HG02840 (cell line): ENCODE data around the gene EXOSC7.

ENCODE experiments used
- ATAC-seq: cut with Tn5 transposase; IDR thresholded peaks from one replicate; pipeline ENCODE4 v1.9.1; 2021; ENCODE audit warnings: mild to moderate bottlenecking, moderate library complexity, moderate number of reproducible peaks; ENCODE audit not compliant: unreplicated experiment, low FRiP score

EXOSC7 gene

DNA sequence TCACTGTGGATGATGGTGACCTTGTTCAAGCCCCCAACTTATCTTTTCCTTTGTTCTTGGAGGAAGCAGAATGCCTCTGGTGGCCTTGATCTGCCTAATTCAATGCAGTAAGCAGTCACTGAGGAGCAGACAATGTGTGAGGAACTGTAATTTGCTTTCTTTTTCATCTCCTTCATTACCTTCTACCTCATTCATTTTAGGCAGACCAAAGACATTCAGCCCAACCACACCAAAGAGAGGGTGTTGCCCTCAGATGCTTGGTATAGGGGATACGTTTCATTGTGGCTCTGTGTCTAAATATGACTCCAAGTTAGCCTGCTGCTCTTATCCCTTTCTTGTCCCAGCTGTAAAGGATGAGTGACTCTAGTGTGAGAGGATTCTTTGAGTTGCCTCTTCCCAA lies 15.3 kb downstream of the EXOSC7 start:
- no peak for ATAC-seq

DNA sequence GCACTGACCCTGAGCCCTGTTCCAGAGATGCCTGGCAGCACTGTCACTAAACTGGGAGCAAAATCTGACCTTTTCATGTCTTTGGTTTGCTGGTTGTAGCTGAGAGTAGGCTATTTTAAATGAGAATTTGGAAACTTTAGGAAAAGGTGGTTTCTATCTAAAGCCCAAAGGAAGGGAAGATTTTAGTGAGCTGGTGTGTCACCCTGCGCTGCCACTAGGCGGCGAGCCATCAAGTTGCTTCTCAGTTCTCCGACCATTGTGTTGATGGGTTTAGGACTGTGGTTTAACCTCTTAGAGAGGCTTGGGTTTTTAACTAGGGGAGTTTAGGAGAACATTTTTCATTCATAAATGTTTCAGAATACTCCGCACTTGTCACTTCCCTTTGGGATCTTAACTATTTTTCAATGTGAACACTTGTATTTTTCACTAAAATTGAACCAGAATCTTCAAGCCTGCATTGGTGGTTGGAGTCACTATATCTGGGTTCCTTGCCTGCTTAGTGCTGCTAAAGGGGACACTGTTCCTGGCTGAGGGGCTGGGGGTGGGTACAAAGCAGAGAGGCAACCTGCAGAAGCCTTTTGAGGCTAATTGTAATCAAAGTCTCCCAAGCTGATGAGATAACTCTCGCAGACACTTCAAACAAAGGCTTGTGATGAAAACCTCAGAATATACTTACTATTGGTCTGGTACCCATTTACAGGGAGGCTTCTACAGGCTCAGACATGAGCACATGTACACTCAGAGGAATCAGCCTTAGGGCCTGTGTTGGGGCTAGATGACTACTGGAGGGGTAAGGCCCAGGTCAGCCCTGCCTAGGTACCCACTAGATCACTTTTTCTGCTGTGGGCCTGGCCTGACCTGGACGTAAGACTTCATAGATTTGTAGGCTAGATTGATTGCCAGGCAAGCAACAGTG lies 16.8 kb downstream of the EXOSC7 start:
- no peak for ATAC-seq

DNA sequence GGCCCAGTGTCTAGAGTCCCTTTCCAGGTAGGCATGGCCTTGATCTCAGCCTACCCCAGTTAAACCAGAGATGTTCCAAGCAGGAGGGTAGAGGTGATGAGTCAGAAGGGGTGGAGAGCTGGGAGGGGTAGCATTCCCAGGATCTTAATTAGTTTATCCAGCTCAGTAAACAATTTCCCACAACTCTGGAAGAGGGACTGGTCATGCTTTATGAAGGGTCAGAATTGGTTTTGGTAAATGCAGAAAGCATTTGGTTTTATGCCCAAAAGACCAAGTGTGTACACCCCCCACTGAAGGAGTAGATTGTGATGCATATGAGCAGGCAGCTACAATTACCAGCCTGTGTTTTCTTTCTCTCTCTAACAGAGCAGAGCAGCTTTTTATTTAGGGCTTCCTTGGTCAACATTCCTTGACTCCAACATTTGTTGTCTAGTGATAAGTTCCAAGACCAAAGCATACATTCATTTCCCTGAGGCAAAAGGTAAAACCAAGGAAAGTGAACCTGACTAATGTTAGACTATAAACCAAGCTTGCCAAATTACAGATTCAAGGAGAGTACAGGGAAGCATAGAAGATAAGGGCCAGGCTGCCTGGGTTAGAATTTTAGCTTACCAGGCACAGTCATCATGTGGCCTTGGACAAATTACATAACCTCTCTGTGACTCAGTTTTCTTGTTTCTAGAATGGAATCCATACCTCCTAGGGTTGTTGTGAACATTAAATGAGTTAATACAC lies 17.6 kb downstream of the EXOSC7 start:
- no peak for ATAC-seq

DNA sequence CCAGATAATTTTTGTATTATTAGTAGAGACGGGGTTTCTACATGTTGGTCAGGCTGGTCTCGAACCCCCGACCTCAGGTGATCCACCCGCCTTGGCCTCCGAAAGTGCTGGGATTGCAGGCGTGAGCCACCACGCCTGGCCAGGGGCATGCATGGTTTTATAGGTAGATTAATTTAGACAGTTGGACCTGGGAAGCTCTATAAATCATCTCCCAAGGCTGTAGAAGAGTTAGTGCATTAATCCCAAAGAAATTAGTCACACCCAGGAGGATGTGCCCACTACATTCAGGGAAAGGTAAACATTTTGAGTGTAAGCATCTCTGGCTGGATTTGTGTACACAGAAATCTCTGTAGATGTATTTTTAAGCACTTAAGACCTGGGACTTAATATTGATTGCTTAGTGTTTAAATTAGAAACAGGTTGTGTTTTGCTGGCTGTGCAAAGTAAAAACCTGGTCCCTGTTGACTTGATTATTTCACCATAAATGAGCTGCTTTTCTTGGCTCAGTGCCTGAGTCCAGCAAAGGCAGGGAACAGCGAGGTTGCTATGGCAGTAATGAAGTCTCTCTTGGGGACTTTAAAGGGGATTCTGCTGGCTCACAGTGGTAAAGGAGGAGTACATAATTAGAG lies 19.2 kb downstream of the EXOSC7 start:
- no peak for ATAC-seq

DNA sequence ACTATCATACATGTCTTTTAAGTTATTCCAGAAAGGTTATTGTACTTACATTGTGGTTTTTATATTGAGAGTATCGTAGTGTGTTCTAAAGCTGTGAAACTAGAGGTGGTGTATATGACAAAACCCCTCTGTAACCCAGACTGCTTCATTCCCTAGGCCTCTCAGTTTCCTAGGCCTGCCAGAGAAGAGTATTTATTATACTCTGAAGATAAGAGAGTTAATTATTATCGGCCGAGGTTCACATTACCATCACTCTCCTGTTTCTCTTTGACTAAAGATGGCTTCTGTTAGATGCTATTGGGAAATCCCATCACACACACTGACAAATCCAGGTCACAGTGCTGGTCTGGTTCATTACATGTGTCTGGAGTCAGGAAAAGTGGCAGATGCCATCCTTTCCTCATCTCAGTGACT lies 20.5 kb downstream of the EXOSC7 start:
- peak; percentile 64 for ATAC-seq

DNA sequence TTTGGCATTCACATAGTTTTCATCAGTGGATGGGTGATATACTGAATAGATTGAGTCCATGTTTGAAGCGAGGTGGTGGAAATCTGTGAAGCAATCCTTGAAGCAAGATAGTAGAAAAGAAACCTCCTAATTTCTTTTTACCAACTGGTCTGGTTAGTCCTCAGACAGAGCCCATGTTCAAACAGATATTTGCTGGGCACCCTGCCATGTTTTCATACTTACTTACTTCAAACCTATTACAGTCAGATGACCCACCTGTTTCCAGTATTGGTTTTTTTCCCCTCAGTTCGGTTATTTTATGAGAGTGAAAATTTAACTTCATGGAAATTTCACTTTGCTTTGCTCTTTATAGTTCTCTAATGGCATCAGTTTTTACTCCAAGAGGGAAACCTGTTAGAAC lies 23.7 kb downstream of the EXOSC7 start:
- no peak for ATAC-seq

DNA sequence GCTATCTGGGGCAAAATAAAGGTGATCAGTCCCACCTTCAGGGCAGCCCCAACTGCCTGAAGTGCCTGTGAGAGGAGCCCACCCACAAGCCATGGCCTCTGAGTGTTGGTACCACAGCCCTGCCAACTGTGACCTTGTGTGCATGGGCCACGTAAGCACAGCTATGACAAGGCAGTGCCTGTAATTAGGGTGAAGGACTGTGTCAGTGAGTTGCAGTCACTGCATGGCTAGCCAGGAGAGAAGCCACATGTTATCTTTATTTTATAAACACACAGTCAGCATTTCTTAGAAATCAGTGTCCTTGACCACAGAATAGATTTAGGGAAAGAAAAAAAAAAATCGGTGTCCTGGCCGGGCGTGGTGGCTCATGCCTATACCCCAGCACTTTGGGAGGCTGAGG lies 24.8 kb downstream of the EXOSC7 start:
- ATAC-seq: no peak

DNA sequence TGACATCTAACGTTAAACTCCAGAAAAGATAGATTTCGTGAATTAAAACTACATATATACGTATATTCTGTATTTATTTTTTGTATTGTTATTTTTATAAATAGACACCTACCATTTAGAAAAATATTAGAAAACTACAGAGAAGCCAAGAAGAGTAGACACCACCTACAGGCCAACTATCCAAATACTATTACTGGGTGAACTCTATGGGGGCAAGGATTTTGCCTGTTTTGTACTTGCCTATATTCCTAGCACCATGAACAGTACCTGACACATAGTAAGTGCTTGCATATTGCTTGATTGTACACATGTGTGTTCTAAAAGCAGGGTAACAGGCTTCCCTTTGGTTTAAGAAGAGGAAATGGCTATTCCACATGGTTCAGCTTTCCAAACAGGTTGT lies 25.7 kb downstream of the EXOSC7 start:
- ATAC-seq: no peak

DNA sequence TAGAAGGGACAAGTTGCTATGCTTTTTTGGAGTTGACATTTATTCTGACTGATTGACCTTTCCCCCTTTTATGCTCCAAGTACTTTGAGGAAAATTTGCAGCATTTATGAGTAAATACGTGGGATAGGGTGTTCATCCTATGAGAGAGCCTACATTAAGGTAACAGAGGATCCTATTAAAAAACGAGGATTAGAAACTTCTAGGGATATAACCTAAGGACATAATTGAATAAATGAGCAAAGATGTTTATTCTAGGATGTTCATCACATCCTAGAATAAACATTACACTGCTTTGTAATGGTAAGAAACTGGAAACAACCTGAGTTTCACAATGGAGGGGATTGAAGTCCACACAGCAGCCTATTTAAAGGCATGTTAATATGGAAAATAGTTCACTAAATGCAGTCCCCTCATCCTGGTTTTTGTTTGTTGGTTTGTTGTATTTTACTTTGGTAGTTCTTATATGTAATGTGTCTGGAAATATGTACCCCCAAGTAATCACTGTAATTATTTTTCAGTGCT lies 26.2 kb downstream of the EXOSC7 start:
- ATAC-seq: no peak

DNA sequence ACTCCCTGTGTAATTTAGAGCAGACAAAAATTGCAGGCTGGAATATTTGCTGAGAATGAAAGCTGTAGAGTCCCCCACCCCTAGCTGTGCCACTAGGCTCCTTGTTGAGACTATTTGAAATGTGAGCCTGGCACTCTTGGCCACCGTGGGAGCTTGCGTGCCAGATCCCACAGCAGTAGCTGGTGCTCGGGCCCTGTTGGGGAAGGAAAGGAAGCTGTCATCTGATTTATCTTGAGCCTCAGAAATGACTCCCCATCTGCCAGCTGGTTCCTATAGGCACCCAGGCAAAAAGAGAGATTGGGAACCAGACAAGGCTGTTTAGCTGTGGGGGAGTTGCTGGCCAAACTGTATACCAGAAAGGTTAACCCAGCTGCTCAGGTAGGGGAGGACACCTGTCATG lies 26.7 kb downstream of the EXOSC7 start:
- no peak for ATAC-seq

DNA sequence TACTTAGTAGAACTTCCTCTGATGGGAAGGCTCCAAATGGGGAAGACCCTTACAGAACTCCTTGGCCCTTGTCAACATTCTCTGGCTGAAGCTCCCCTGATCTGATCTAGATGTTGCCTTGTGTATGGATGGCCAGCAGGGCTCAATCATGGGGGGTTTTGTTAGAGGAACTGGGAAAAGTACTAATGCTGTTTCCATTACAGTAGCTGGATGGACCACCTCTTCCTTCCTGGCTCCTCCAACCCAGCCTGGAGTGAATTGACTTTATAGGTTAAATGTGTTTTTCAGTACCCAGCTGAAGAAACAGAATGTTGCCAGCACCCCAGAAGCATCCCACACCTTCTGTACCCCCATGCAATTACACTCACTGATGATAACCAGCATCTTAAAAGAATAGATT lies 27.4 kb downstream of the EXOSC7 start:
- no peak for ATAC-seq

DNA sequence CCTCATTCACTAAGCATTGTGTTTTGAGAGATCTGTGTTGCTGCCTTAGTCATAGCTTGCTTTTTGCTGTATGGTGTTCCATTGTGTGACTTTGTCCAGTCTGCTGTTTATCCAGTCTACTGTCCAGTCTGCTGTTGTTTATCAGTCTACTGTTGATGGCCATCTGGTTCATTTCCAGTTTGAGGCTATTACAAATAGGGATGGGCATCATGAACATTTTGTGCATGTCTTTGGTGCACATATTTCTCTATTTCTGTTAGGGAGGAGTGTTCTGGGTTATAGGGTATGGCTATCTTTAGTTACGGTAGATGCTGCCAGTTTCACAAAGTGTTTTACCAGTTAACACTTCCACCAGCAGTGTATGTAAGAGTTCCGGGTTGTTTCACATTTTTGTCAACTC lies 27.8 kb downstream of the EXOSC7 start:
- ATAC-seq: no peak

DNA sequence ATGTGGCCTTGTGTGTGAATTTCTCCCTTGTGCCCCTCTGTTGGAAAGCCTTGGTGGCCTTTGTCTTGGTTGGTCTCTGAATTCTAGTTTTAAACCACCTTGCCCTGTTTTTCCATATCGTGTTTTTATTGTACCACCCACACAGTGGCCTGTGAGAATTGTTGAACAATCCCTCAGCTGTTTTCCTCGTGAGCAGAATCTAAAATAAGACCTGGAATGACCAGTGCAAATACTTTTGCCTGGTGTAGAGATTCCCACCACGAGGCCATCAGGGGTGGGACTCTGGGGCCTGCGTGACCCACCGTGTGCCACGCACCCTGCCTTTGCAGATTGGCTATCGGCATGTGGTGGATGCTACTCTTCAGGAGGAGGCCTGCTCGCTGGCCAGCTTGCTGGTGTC lies 31.0 kb downstream of the EXOSC7 start:
- ATAC-seq: no peak

DNA sequence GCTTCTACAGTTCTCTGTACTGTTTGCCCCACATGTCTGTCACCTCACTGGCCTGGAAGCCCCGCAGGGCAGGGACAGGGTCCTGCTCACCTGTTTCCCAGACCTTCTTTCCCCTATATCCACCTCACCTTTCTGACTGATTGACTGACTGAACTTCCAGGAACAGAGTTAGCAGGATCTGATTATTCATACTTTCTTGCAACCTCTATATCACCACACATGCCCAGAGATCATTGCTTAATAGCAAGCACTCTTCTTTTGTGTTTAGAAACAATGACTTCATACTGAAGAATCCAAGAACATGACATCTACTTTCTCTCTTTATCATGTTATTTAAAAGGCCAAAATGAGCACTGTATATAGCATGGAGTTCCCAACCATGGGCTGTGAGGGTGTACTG lies 32.1 kb downstream of the EXOSC7 start:
- no peak for ATAC-seq

DNA sequence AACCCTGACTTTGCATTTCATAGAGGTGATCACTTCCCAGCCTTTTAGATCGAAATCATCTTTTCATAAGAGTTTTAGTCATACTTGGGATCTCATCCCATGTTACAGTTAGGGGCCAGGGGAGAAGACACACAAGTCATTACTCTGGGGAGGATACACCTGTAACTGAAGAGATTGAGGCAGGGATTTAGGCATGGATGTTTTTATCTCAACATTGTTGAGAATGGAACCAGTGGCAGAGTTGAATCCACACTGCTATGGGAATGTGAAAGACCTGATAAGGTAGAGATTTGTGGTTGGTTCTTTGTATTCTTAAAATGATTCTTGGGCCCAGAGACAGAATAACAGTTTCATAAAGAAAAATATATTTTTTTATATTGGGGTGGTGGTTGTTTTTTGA lies 33.8 kb downstream of the EXOSC7 start:
- no peak for ATAC-seq

DNA sequence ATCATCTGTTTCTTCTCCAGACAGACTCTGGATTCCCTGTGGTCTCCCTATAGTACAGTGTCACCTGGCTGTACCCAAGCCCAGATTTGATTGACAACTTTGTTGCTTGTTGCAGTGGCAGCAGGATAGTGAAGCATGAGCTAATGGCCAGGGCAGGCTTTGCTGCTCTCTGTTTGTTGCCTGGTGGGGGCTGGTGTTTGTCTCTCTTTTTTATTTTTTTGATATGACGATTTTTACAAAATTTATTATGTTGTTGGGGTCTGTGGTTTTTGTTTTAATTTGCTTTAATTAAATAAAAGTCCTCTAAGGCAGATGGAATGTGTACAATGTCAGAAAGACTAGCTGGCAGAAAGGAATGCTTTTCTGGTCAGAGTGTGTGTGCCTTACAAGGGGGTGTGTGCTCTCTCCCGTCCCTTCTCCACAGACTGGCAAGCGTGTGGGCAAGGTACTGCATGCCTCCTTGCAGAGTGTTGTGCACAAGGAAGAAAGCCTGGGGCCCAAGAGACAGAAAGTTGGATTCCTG lies 34.8 kb downstream of the EXOSC7 start:
- ATAC-seq: no peak

DNA sequence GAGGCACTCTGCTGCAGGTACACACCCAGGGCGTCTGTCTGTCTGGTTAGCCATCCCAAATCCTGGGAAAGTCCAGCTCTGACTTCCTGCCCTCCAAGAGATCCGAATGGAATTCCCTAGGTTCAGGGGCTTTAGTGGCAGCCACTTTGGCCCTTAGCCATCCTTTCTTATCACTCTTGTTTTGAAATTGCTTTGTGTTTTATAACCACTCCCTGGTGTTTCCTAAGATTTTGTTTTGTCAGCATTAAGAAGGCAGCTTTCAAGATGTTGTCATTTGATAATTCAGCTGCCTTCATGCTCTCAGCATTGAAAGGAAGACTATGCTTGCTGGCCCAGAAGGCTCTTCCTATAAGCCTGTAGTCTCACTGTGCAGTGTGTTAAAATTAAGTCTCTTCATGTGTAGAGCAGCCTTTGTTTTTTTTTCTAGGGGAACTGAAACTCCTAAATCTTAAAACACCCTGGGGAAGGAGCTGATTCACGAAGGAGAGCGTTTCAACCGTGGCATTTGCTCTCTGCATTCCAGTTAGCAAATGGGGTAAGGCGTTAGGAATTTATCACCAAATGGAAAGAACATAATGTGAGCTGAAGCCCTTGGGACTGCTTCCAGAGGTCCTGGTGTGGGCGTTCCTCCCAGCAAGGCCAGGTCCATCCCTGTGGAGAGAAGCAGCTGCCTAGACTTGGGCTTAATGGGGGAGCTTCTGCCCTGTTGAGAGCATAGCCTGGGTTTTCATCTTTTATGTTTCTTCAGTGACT lies 35.9 kb downstream of the EXOSC7 start:
- ATAC-seq: no peak

DNA sequence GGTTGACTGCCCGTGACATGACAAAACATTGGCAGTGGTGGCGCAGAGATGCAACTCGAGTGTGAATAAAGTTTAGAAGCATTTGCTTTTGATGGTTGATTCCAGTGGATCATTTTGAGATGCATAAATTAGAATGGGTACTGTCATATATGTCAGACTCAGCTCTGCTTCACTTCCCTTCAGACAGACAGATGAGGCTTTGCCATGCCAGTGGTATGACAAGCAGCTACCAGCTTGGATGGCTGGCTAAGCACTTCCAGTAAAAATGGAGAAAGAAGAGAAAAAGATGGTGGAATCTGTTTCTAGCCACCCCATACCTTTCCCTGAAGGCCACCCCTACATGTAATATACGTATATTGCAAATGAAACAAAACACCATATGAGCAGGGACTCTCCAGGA lies 36.5 kb downstream of the EXOSC7 start:
- ATAC-seq: no peak

DNA sequence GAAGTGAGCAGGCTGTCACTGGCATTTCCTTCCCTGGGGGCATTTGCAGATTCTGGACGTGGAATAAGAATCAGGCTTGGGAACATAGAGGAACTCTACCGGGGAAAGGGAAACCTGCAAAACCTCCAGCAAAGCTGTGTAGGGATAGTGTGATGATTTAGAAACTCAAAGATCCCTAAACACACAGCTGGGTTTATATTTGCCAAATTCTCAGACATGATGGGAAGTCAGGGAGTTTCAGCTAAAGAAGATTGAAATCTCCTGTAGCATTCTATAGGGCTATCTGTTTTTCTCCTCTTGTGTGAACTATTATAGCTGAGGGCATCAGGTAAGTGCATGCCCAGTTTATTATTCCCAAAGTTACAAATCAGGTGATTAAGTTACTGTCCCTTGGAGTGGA lies 40.9 kb downstream of the EXOSC7 start:
- ATAC-seq: no peak

DNA sequence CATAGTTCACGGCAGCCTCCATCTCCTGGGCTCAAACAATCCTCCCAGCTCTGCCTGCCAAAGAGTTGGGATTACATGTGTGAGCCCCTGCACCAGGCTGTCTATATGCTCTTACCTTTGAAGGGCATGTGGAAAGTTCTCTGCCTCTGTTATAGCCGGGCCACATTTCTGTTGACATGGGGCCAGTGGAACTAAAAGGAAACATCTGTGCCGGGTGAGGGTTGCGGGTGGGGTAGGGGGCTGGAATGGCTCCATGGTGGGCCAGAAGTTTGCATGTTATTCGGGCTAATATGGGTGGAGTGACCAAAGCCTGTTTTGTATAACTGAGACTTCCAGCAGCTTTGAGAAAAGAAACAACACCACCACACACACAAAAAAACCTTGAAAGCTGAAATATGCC lies 41.8 kb downstream of the EXOSC7 start:
- ATAC-seq: no peak
